GDM1 (cell line): ENCODE results near the gene CRACDL.
"Not testable (repeated sequence)": the region's sequence is repeated elsewhere in the genome, so short reads cannot be mapped to it uniquely, and the experiment has no call there.

Experiments
- DNase-seq: peaks from one replicate; lab custom pipeline; 2025; lab: John Stamatoyannopoulos, UW

CRACDL gene

GRCh38 chr2:98776136-98776535 lies 159.9 kb downstream of the CRACDL start:
- no peak for DNase-seq

GRCh38 chr2:98775146-98775986 lies 160.7 kb downstream of the CRACDL start:
- DNase-seq: no peak

- no peak for DNase-seq
Observed at GRCh38 chr2:98773907-98774306, 162.1 kb downstream of the CRACDL start.

GRCh38 chr2:98773169-98773568 lies 162.9 kb downstream of the CRACDL start:
- no peak for DNase-seq

GRCh38 chr2:98772536-98772935 lies 163.5 kb downstream of the CRACDL start:
- no peak for DNase-seq

- no peak for DNase-seq
Observed at GRCh38 chr2:98771721-98772524, 164.1 kb downstream of the CRACDL start.

GRCh38 chr2:98771264-98771663 lies 164.8 kb downstream of the CRACDL start:
- DNase-seq: no peak

GRCh38 chr2:98769784-98770183 lies 166.2 kb downstream of the CRACDL start:
- DNase-seq: no peak

- DNase-seq: no peak
Observed at GRCh38 chr2:98769114-98769476, 166.9 kb downstream of the CRACDL start.

GRCh38 chr2:98768384-98769113 lies 167.5 kb downstream of the CRACDL start:
- no peak for DNase-seq

- no peak for DNase-seq
Observed at GRCh38 chr2:98764499-98764898, 171.5 kb downstream of the CRACDL start.

GRCh38 chr2:98763209-98763951 lies 172.6 kb downstream of the CRACDL start:
- no peak for DNase-seq

- DNase-seq: no peak
Observed at GRCh38 chr2:98761909-98762308, 174.1 kb downstream of the CRACDL start.

- DNase-seq: no peak
Observed at GRCh38 chr2:98761267-98761781, 174.7 kb downstream of the CRACDL start.

GRCh38 chr2:98759827-98760625 lies 176.0 kb downstream of the CRACDL start:
- DNase-seq: no peak

- DNase-seq: peak; percentile 18
Observed at GRCh38 chr2:98759338-98759737, 176.7 kb downstream of the CRACDL start.

GRCh38 chr2:98757904-98758421 lies 178.1 kb downstream of the CRACDL start:
- DNase-seq: peak; percentile 93

- DNase-seq: no peak
Observed at GRCh38 chr2:98753801-98754200, 182.2 kb downstream of the CRACDL start.

- DNase-seq: not testable (repeated sequence)
Observed at GRCh38 chr2:98752711-98753110, 183.3 kb downstream of the CRACDL start.

GRCh38 chr2:98751748-98752147 lies 184.3 kb downstream of the CRACDL start:
- no peak for DNase-seq
